Astrocyte (in vitro differentiated cells and primary cell): ENCODE measurements around the gene ADGRA3. TPM values are rescaled to one million over a fixed set of nuclear protein-coding genes. Genes with fewer than 3 reads are reported as not detected.
A peak's percentile ranks its signal among the peaks of the same experiment; 100 is the strongest.

Experiments
- DNase-seq: peaks from one replicate; pipeline ENCODE4 v3.0.0-alpha.2; 2010; ENCODE audit warnings: low read depth
- FAIRE-seq: peaks from 2 replicates; lab custom pipeline; 2011; peaks lifted over from hg19 to GRCh38; lab: Jason Lieb, UNC
- H2AFZ ChIP-seq: 2 replicates; pipeline ENCODE4 v1.6.0; 2012; ENCODE audit warnings: low read depth, low read length, inconsistent platforms
- H3K27ac ChIP-seq: 2 replicates; pipeline ENCODE4 v1.5.1; 2011; ENCODE audit warnings: low read depth, low read length, inconsistent platforms
- H3K27me3 ChIP-seq: 2 replicates; pipeline ENCODE4 v1.6.0; 2011; ENCODE audit warnings: low read length, inconsistent platforms; ENCODE audit not compliant: insufficient read depth
- H3K36me3 ChIP-seq: 2 replicates; pipeline ENCODE4 v1.5.1; 2011; ENCODE audit warnings: low read length, inconsistent platforms; ENCODE audit not compliant: insufficient read depth
- H3K4me1 ChIP-seq: 2 replicates; pipeline ENCODE4 v1.5.1; 2011; ENCODE audit warnings: low read length, inconsistent platforms; ENCODE audit not compliant: insufficient read depth
- H3K4me2 ChIP-seq: 2 replicates; pipeline ENCODE4 v1.6.0; 2012; ENCODE audit warnings: low read length, inconsistent platforms
- H3K4me3 ChIP-seq: 2 replicates; pipeline ENCODE4 v1.5.1; 2011; ENCODE audit warnings: low read depth, mild to moderate bottlenecking, low read length, inconsistent platforms; ENCODE audit not compliant: insufficient read depth
- H3K79me2 ChIP-seq: 2 replicates; pipeline ENCODE4 v1.6.0; 2012; ENCODE audit warnings: mild to moderate bottlenecking, low read length, inconsistent platforms; ENCODE audit not compliant: insufficient read depth
- H3K9ac ChIP-seq: 2 replicates; pipeline ENCODE4 v1.6.0; 2012; ENCODE audit warnings: mild to moderate bottlenecking, low read length, inconsistent platforms
- H3K9me3 ChIP-seq: 2 replicates; pipeline ENCODE4 v1.5.1; 2012; ENCODE audit warnings: low read depth, mild to moderate bottlenecking, low read length, inconsistent platforms; ENCODE audit not compliant: insufficient read depth
- H4K20me1 ChIP-seq: 2 replicates; pipeline ENCODE4 v1.6.0; 2012; ENCODE audit warnings: low read length, inconsistent platforms; ENCODE audit not compliant: insufficient read depth
- H3K27ac Mint-ChIP-seq: one replicate; pipeline ENCODE4 v1.8.0; 2021; ENCODE audit warnings: mild to moderate bottlenecking, mixed read lengths; ENCODE audit not compliant: unreplicated experiment
- H3K27me3 Mint-ChIP-seq: one replicate; pipeline ENCODE4 v1.8.0; 2021; ENCODE audit warnings: low read depth, mixed read lengths; ENCODE audit not compliant: unreplicated experiment
- H3K36me3 Mint-ChIP-seq: one replicate; pipeline ENCODE4 v1.8.0; 2021; ENCODE audit warnings: low read depth, mixed read lengths; ENCODE audit not compliant: unreplicated experiment
- H3K4me1 Mint-ChIP-seq: one replicate; pipeline ENCODE4 v1.8.0; 2021; ENCODE audit warnings: low read depth, mixed read lengths; ENCODE audit not compliant: unreplicated experiment
- H3K4me3 Mint-ChIP-seq: one replicate; pipeline ENCODE4 v1.8.0; 2021; ENCODE audit warnings: mild to moderate bottlenecking, moderate library complexity, mixed read lengths; ENCODE audit not compliant: unreplicated experiment
- H3K9me3 Mint-ChIP-seq: one replicate; pipeline ENCODE4 v1.8.0; 2021; ENCODE audit warnings: mild to moderate bottlenecking, mixed read lengths; ENCODE audit not compliant: unreplicated experiment
- CTCF ChIP-seq: IDR thresholded peaks from 2 replicates; pipeline ENCODE4 v1.5.1; 2011; ENCODE audit warnings: low read depth, mild to moderate bottlenecking, inconsistent platforms, low read length, moderate library complexity; ENCODE audit not compliant: insufficient read depth
- EZH2 ChIP-seq: IDR thresholded peaks from 2 replicates; pipeline ENCODE4 v1.6.1; 2012; ENCODE audit warnings: mild to moderate bottlenecking, low read length, inconsistent platforms; ENCODE audit not compliant: insufficient read depth
- total RNA-seq: library from RNA; stranded (reverse); gene quantifications from 2 replicates; pipeline ENCODE4 v1.2.1, GENCODE V29; 2021

ADGRA3 gene
- total RNA-seq, 1 donor from 2014 or later: 27.3 TPM

GRCh38 chr4:22474636-22475310, 41.1 kb downstream of the ADGRA3 start:
- Histone ChIP-seq H3K9me3 (no peaks in the 10 kb centered on the region), H3K4me2 (peak overlapping the region; percentile 64), H3K36me3 (peaks cover 4% of the 10 kb centered on the region), H3K27ac (peak overlapping the region; percentile 73), H3K27me3 (no peaks in the 10 kb centered on the region), H3K79me2 (peaks cover 34% of the 10 kb centered on the region), H3K4me3 (no peak overlapping the region), H3K9ac (peak overlapping the region; percentile 40), H3K4me1 (peaks cover 25% of the 10 kb centered on the region), H4K20me1 (no peaks in the 10 kb centered on the region), H2AFZ (peak overlapping the region; percentile 48)
- FAIRE-seq: peak; percentile 64
- H3K36me3 Mint-ChIP-seq: peaks cover 2% of the 10 kb centered on the region
- H3K27ac Mint-ChIP-seq: peak overlapping the region; percentile 70
- no peaks in the 10 kb centered on the region for H3K27me3 Mint-ChIP-seq
- H3K4me1 Mint-ChIP-seq: peaks cover 32% of the 10 kb centered on the region
- no peak for TF ChIP-seq EZH2
- H3K4me3 Mint-ChIP-seq: no peak overlapping the region
- no peaks in the 10 kb centered on the region for H3K9me3 Mint-ChIP-seq
- no peak for DNase-seq

GRCh38 chr4:22473268-22473667, 42.6 kb downstream of the ADGRA3 start:
- Histone ChIP-seq H3K4me1 (peaks cover 25% of the 10 kb centered on the region), H3K4me3 (no peak overlapping the region), H3K79me2 (peaks cover 28% of the 10 kb centered on the region), H3K27ac (peak overlapping the region; percentile 41), H3K9me3 (no peaks in the 10 kb centered on the region), H2AFZ (no peak overlapping the region), H3K27me3 (no peaks in the 10 kb centered on the region), H3K36me3 (peaks cover 4% of the 10 kb centered on the region), H3K4me2 (no peak overlapping the region), H4K20me1 (no peaks in the 10 kb centered on the region), H3K9ac (no peak overlapping the region)
- FAIRE-seq: no peak
- no peaks in the 10 kb centered on the region for H3K9me3 Mint-ChIP-seq
- H3K27ac Mint-ChIP-seq: peak overlapping the region; percentile 51
- H3K4me3 Mint-ChIP-seq: no peak overlapping the region
- peaks cover 30% of the 10 kb centered on the region for H3K4me1 Mint-ChIP-seq
- peaks cover 4% of the 10 kb centered on the region for H3K36me3 Mint-ChIP-seq
- TF ChIP-seq EZH2 (no peak), CTCF (no peak)
- DNase-seq: peak; percentile 93
- no peaks in the 10 kb centered on the region for H3K27me3 Mint-ChIP-seq

GRCh38 chr4:22471999-22472461, 43.8 kb downstream of the ADGRA3 start:
- DNase-seq: peak; percentile 34
- H3K79me2 ChIP-seq: peaks cover 20% of the 10 kb centered on the region
- no peak overlapping the region for H2AFZ ChIP-seq
- no peaks in the 10 kb centered on the region for H3K9me3 Mint-ChIP-seq
- peak overlapping the region; percentile 70 for H3K27ac Mint-ChIP-seq
- no peak for FAIRE-seq
- peaks cover 30% of the 10 kb centered on the region for H3K4me1 Mint-ChIP-seq
- no peak overlapping the region for H3K27ac ChIP-seq
- H3K9ac ChIP-seq: no peak overlapping the region
- no peak overlapping the region for H3K4me3 Mint-ChIP-seq
- H4K20me1 ChIP-seq: no peaks in the 10 kb centered on the region
- no peak overlapping the region for H3K4me3 ChIP-seq
- no peaks in the 10 kb centered on the region for H3K9me3 ChIP-seq
- H3K27me3 ChIP-seq: no peaks in the 10 kb centered on the region
- H3K36me3 Mint-ChIP-seq: peaks cover 4% of the 10 kb centered on the region
- H3K4me2 ChIP-seq: no peak overlapping the region
- peaks cover 25% of the 10 kb centered on the region for H3K4me1 ChIP-seq
- H3K27me3 Mint-ChIP-seq: no peaks in the 10 kb centered on the region
- TF ChIP-seq CTCF (no peak), EZH2 (no peak)
- peaks cover 4% of the 10 kb centered on the region for H3K36me3 ChIP-seq
